Hypothalamus (tissue), 51 donors: ENCODE results near the gene PSMB11.

Source experiments
- DNase-seq, 51 donors: peaks; one replicate each; lab custom pipeline; 2025; lab: John Stamatoyannopoulos, UW

The PSMB11 gene

DNA sequence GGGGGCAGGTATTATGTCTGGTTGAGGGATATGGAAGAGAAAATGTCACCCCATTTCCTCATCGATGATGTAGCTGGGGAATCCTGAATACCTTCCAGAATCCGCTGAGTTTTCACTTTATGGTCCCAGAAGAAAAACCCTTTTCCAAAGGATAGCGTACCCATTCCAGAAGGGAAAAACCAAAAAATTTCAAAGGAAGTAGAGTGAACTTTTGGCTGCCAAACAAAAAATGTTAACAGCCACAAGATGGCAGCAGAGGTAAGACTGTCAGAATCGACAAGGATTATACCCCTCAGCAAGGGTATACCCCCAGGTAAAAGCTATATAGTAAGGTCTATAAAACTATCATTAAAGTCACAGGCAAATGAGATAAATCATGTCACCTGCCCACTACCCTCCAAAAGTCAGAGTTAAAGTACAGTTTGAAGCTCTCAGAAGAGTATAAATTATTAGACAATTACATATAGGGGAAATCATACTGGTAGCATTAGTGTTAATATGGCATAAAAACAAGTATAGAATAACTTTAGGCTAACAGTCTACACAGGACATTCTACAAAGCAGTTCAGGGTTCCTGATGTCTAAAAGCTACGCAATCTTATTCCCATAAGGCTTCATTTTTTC is 34.9 kb downstream of the PSMB11 start:
- no peak for DNase-seq

- no peak for DNase-seq
These were observed 36.0 kb downstream of the PSMB11 start for GRCh38 chr14:23077962-23078361.

DNA sequence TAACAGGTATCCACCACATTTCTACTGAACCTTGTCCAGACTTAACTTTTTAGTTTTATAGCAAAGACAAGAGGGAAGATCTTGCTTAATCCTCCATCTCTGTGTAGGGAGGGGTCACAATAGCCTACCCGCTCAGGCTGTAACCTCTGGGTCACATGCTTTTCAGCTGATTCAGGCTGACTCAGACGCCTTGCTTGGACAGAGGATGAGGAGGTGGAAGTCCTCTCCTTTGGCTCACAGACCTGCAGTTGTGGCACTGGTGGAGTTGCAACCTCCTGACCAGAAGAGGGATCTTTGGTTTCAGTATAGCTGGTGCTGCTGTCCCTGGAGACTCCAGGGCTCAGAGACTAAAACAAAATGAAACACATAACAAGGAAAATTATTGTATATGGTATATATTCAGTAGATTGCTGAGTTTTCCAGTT is 36.7 kb downstream of the PSMB11 start:
- no peak for DNase-seq

GRCh38 chr14:23079716-23080115 is 37.7 kb downstream of the PSMB11 start:
- DNase-seq: no peak

DNA sequence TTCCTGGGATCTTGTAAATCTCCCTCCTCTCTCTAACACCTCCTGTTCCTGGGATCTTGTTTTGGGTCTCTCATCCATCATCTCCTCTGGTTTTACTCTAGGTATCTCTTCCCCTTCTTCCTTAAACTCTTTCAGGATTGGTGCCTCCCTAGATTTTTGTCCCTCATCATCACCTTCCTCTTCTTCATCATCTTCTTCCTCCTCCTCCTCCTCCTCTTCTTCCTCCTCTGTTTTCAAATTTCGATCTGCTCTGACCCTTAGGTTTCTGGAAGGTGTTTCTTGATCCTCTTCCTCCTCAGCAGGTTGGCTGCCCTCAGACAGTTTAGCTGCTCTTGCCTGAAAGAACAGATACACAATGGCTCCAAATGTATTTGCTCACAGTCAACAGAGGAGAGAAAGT is 38.5 kb downstream of the PSMB11 start:
- no peak for DNase-seq

- no peak for DNase-seq
These were observed 43.4 kb downstream of the PSMB11 start for GRCh38 chr14:23085458-23085857.

- no peak for DNase-seq
These were observed 44.6 kb downstream of the PSMB11 start for GRCh38 chr14:23086565-23086964.

DNA sequence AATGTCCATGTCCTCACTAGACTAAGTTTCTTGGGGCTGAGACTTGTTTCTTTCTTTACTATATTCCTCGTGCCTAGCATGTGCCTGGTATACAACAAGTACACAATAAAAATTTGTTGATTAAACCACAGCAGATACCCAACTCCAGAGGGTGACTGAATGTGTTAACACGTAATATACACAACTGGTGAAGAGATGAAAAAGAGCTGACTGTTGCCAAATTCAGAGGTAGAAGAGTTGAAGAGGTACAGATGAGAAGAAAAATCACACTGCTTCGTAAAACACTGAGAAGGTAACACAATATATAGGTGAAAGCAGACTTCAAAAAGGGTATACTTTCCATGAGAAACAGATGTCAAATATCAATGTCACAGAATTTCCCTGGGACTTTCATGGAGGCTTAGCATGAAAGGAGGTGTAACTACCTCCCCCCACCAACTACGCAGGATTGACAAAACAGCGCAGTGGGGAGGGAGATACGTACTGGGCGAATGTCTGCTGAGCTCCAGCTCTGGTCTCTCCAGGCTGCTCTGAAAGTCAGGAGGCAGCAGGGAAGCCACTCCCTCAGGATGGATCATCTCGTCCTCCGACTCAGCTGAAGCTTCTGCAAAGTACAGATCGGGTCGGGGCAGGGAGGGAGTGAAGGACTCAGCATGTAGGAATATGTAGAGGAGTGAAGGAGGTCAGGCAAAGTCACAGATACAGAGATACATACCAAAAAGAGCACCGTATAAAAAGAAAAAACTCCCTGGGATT is 47.7 kb downstream of the PSMB11 start:
- DNase-seq: no peak

DNA sequence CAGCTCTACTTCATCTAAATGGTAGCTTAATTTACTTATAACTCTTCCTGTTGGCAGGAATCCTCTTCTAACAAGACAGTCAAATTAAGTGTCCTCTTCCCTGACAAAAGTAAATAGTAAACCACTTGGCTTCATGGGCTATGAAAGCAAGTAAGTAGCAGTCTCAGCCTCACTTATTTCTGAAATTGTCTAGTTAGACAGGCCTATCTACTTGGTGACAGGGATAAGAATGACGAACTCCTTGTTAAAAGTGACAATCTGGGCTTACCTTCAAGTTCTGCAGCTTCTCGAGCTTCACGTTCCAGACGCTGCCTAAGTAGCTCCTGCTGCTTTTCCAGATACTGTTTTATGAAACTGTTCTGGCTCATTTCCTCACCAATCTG is 48.2 kb downstream of the PSMB11 start:
- no peak for DNase-seq

GRCh38 chr14:23091294-23092225 is 49.5 kb downstream of the PSMB11 start:
- DNase-seq: no peak

DNA sequence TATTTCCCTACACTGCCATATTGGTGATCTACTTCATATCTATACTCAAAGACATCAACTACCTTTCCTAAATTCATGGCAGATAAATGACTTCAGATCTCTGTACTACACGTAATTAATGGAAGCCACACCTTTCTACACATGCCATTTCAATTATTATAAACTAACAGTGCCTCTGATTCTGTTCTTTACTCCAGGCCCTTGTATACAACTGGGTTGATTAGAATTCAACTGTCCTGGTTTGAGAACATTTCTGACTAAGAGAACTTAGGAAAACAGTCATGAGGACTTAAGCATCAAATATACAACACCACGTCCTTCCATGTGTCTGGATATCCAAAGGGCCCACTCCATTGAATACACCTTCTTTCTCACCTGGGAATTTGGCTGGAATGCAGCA is 51.1 kb downstream of the PSMB11 start:
- DNase-seq: no peak

DNA sequence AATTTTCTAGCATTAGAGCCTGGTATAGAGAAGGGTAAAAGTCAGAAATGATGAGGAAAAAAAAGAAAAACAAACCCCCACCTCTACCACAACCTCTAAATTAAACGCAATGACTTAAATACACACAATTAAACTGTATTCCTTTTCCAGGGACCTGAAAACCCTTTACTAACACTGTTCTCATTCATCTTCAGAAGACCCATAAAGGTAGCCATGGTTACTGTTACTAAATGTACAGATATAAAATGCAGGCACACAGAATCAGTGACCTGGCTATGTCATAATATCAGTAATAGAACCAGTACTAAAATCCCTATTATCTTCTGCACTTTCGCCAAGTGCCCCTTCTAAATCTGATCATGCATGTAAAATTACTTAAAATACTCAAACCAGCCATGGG is 51.5 kb downstream of the PSMB11 start:
- DNase-seq: no peak
